Body of pancreas (tissue), 4 donors: Measurements from ENCODE around the gene TSHZ2. TPM values are rescaled to one million over a fixed set of nuclear protein-coding genes. Genes with fewer than 3 reads are reported as not detected.
A peak's percentile ranks its signal among the peaks of the same experiment; 100 is the strongest.

Experiments used
- ATAC-seq: fragments of 150-250 bp; one replicate; pipeline ENCODE4 v1.9.1; 2016
- DNase-seq, 4 donors: peaks; one replicate each; pipeline ENCODE4 v3.0.0-alpha.2; 2019
- H3K27ac ChIP-seq, 4 donors: fragments of 200-600 bp; sonication (generic); 1 replicate in 3 of 4; 2 replicates in 1 of 4; pipeline versions ENCODE4 v1.5.1 to v1.6.1; 2016 to 2019; ENCODE audit warnings: mild to moderate bottlenecking in 1 of 4, mixed read lengths in 1 of 4, moderate library complexity in 1 of 4
- H3K27me3 ChIP-seq, 2 donors: fragments of 200-600 bp; sonication (generic); one replicate each; pipeline ENCODE4 v1.6.0; 2016; ENCODE audit warnings: mild to moderate bottlenecking in 1 of 2
- H3K36me3 ChIP-seq, 2 donors: fragments of 200-600 bp; sonication (generic); replicated peaks in 1 of 2; 2 replicates each; pipeline ENCODE4 v1.5.1; 2016; ENCODE audit warnings: low read depth in 2 of 2; ENCODE audit not compliant: insufficient read depth in 1 of 2
- H3K4me1 ChIP-seq: fragments of 200-600 bp; sonication (generic); one replicate; pipeline ENCODE4 v1.6.0; 2016
- H3K4me3 ChIP-seq, 2 donors: fragments of 200-600 bp; sonication (generic); 1 replicate in 1 of 2; 2 replicates in 1 of 2; pipeline ENCODE4 v1.5.1; 2016 to 2019
- H3K9me3 ChIP-seq, 3 donors: fragments of 200-600 bp; sonication (generic); 1 replicate in 2 of 3; 2 replicates in 1 of 3; pipeline ENCODE4 v1.5.1; 2016
- POLR2A ChIP-seq, 3 donors: fragments of 450-650 bp; IDR thresholded peaks; one replicate each; pipeline ENCODE4 v1.6.1; 2016; ENCODE audit warnings: antibody characterized with exemption in 3 of 3, mild to moderate bottlenecking in 2 of 3
- WGBS, 2 donors: methylation state at CpG; one replicate each; pipeline ENCODE4 v1.1.5; 2017; 5-methylcytosine and 5-hydroxymethylcytosine counted together
- intact Hi-C: fragments of 100-400 bp; cut with DNase I; formaldehyde crosslinking; loops from one replicate; pipeline ENCODE4 v1.15.1; 2023
- total RNA-seq, 2 donors: library from RNA; depleted of rRNA; stranded (reverse); fragments of >200 nt; gene quantifications; one replicate each; pipeline ENCODE4 v1.1.0, GENCODE V29; 2016
- TF ChIP-seq, protein P1 (sequence below), 7 experiments: fragments of 450-650 bp in 4 of 7; fragments of 200-600 bp in 3 of 7; sonication (generic) in 3 of 7; IDR thresholded peaks; one replicate each; pipeline ENCODE4 v1.5.1; 2016 to 2019; ENCODE audit warnings: antibody characterized with exemption in 7 of 7

The TSHZ2 gene
- total RNA-seq, 2 donors from 2014 or later, result 6.0 to 9.6 TPM

DNA sequence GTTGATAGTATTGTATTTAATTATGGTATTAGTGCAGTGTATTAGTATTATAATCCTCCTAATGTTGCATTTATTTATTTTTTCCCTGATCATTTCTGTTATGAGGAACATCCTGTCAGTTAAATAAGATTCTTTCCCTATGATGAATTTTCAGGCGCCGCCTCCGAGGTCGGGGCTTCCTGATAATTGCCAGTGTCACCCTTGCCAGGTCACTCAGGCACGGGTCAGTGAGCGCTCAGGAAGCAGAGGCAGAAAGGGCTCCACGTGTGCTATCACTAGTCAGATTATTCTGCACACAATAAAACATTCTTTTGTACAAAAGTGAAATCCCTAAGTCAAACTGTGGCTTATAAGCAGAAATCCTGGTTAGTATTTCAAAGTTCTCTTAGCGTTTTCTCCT, 64.8 kb downstream of the TSHZ2 start:
- H3K9me3 ChIP-seq, result no peaks in the 10 kb centered on the region
- H3K4me3 ChIP-seq, result no peak overlapping the region
- no peak overlapping the region for H3K27ac ChIP-seq
- DNase-seq (no peak), ATAC-seq (no peak)
- WGBS, 2 donors, result 52 to 58% methylated on average over 8 of the region's 8 CpGs
- H3K36me3 ChIP-seq, result no peaks in the 10 kb centered on the region
- peaks cover 4% of the 10 kb centered on the region for H3K4me1 ChIP-seq
- TF ChIP-seq, protein P1, sequence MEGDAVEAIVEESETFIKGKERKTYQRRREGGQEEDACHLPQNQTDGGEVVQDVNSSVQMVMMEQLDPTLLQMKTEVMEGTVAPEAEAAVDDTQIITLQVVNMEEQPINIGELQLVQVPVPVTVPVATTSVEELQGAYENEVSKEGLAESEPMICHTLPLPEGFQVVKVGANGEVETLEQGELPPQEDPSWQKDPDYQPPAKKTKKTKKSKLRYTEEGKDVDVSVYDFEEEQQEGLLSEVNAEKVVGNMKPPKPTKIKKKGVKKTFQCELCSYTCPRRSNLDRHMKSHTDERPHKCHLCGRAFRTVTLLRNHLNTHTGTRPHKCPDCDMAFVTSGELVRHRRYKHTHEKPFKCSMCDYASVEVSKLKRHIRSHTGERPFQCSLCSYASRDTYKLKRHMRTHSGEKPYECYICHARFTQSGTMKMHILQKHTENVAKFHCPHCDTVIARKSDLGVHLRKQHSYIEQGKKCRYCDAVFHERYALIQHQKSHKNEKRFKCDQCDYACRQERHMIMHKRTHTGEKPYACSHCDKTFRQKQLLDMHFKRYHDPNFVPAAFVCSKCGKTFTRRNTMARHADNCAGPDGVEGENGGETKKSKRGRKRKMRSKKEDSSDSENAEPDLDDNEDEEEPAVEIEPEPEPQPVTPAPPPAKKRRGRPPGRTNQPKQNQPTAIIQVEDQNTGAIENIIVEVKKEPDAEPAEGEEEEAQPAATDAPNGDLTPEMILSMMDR (IDR thresholded peaks at IDR 0.05), result no peak
- TF ChIP-seq POLR2A (IDR thresholded peaks at IDR 0.05), result no peak
- intact Hi-C loops, result no loop called here
- no peaks in the 10 kb centered on the region for H3K27me3 ChIP-seq

DNA sequence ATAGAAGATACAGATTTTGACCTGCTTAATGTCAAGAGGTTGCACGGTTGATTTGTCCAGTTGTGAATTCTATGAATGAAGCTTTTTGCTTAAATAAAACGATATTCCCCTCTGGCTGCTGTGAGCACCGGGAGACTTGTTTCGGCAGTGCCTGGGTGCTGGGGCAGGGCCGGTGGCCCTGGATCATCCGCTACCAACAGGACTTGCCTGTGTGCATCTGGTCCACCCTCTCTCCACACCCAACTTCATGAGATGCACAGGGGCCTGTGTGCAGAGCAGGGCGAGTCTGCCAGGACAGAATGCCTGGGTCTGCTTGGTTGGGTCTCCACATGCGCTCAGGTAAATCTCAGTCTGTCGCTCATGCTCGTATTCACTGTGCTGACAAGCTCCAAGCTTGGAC, 65.5 kb downstream of the TSHZ2 start:
- Histone ChIP-seq H3K4me1 (peaks cover 4% of the 10 kb centered on the region), H3K36me3 (no peaks in the 10 kb centered on the region), H3K9me3 (no peaks in the 10 kb centered on the region), H3K27me3 (no peaks in the 10 kb centered on the region), H3K4me3 (no peak overlapping the region), H3K27ac (no peak overlapping the region)
- no peak for ATAC-seq
- no peak for DNase-seq
- intact Hi-C loops, result no loop called here
- WGBS, 2 donors, result 88 to 93% methylated on average over 10 of the region's 10 CpGs
- TF ChIP-seq, protein P1 (IDR thresholded peaks at IDR 0.05), result no peak
- TF ChIP-seq POLR2A (IDR thresholded peaks at IDR 0.05), result no peak

DNA sequence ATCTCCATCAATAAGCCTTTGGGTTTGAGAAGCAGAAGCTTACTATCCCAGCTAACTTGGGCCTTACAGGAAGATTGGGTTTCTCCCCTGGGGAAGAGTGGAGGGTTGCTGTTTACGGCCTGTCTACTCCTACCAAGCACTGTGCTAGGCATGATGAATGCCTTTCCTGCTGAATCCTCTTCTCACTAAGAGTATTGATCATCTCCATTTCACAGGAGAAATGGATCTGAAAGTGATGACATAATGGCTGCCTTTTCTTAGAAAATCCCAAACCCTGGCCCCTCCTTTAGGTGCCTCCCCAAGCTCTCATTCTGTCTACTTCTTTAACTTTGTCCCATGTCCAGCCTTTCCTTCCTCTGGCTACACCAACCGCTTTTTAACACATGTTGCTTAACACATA, 66.1 kb downstream of the TSHZ2 start:
- Histone ChIP-seq H3K27ac (no peak overlapping the region), H3K27me3 (no peaks in the 10 kb centered on the region), H3K36me3 (no peaks in the 10 kb centered on the region), H3K9me3 (no peaks in the 10 kb centered on the region), H3K4me3 (no peak overlapping the region), H3K4me1 (peaks cover 4% of the 10 kb centered on the region)
- WGBS, 2 donors, result 86 to 98% methylated on average over 2 of the region's 2 CpGs
- ATAC-seq, result no peak
- TF ChIP-seq, protein P1 (IDR thresholded peaks at IDR 0.05), result no peak
- TF ChIP-seq POLR2A (IDR thresholded peaks at IDR 0.05), result no peak
- DNase-seq, result no peak
- intact Hi-C loops, result no loop called here

DNA sequence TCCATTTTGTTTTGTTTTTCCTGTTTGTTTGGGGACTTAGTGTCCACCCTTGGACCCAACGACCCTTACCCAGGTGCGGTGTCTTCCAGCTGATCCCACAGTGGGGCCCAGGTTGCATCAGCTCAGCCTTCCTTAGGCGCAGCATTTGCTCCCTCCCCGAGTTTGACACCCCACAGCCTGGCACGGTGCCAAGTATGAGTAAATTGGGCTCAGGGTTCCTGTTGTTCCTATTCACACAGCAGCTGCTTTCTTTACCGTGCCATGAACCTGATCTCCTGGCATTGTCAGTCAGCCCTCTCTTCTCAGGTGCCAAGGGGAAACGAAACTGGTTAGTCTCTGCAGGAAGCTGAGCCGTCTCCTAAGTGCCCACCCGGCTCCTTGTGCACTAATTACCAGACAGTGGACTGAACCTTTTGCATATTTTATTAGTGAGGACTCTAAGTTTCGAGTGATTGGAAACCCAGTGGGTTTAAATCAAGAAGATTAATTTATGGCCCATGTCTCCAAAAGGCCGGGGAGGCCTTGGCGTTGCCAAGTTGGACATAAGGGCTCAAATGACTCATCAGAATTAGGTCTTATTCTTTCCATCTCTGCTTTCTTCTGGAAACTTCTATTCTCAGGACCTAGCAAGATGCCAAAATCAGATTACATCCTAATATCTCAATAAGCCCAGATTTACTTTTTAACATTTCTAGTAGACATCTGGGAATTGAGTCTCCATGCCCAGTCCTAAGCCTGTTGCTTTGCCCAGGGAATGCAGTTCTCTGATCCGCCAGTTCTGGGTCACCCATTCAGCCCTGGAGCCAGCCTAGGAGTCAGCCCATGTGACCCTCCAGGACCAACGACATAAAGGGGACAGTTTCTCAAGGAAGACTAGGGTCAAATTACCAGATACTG, 68.8 kb downstream of the TSHZ2 start:
- 55 to 66% methylated on average over 9 to 14 of the region's 14 CpGs for WGBS, 2 donors
- DNase-seq (peak; percentile 46 to 54 (median 47)), ATAC-seq (peak; percentile 64)
- intact Hi-C loops, result no loop called here
- H3K27ac ChIP-seq, result peak overlapping the region in 3 of 4 donors; percentile 31 to 64 (median 36)
- H3K36me3 ChIP-seq, result no peaks in the 10 kb centered on the region
- H3K27me3 ChIP-seq, result no peaks in the 10 kb centered on the region
- H3K9me3 ChIP-seq, result no peaks in the 10 kb centered on the region
- H3K4me1 ChIP-seq, result peaks cover 4% of the 10 kb centered on the region
- H3K4me3 ChIP-seq, result no peak overlapping the region
- no peak for TF ChIP-seq POLR2A (IDR thresholded peaks at IDR 0.05)
- TF ChIP-seq, protein P1 (IDR thresholded peaks at IDR 0.05), result no peak

DNA sequence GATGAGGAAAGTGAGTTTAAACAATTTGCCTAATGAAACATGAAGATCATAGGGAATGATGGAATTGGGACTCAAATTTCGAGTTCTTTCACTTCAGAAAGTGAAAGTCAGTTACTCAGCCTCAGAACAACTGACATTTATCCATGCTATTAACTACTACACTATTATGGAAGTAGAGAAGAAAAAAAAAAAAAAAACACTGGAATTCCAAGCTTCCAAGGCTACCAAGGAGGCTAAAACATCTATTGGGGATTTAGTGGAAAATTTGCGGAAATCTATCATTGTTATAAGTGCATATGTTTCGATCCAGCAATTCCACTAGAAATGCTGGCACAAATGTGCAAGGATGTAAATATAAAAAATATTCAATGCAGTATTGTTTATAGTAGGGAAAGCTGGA, 70.4 kb downstream of the TSHZ2 start:
- Histone ChIP-seq H3K4me3 (no peak overlapping the region), H3K4me1 (peaks cover 4% of the 10 kb centered on the region), H3K27ac (no peak overlapping the region), H3K36me3 (no peaks in the 10 kb centered on the region), H3K27me3 (no peaks in the 10 kb centered on the region), H3K9me3 (no peaks in the 10 kb centered on the region)
- intact Hi-C loops, result no loop called here
- DNase-seq (no peak), ATAC-seq (no peak)
- WGBS, 2 donors, result 73 to 75% methylated on average over 3 of the region's 3 CpGs
- TF ChIP-seq POLR2A (IDR thresholded peaks at IDR 0.05), result no peak
- TF ChIP-seq, protein P1 (IDR thresholded peaks at IDR 0.05), result no peak
